ENCODE measurements around the gene SOX8. TPM values are rescaled to one million over a fixed set of nuclear protein-coding genes. Genes with fewer than 3 reads are reported as not detected.
"Not testable (repeated sequence)": the region's sequence is repeated elsewhere in the genome, so short reads cannot be mapped to it uniquely, and the experiment has no call there.

The SOX8 gene
- total RNA-seq, 1 experiment from 2014 or later = 0.47 TPM

DNA sequence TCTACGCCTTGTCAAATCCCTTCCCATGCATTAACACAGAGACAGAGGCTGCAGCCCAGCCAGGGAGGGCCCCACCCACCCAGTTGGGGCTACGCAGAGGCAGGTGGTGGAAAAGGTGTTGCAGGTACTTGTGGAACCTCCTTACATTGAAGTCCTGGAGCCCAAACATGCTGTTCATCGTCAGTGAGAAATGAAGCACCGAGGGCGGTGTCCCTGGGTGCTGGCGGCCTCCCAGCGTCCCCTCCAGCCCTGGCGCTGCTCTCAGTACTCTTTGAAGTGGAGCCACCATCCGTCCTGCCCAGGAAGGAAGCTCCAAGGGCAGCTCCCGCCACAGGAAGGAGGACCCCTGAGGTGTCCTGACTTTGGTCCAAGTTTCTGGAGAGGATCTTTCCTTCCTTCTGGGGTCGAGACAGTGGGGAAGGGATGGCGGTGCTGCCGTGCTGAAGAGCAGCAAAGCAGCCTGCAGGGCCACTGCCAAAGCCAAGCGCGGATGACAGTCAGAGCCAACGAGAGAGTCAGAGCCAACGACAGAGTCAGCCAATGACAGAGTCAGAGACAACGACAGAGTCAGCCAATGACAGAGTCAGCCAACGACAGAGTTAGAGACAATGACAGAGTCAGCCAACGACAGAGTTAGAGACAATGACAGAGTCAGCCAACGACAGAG, 34.2 kb upstream of the SOX8 start:
- no peak overlapping the region for H3K27ac ChIP-seq (ENCODE audit: low read length)
- no peaks in the 10 kb centered on the region for H3F3A ChIP-seq (ENCODE audit: low read length, unreplicated experiment)
- H3K79me2 ChIP-seq (ENCODE audit: low read length) = no peaks in the 10 kb centered on the region
- no peak overlapping the region for H2AFZ ChIP-seq (ENCODE audit: low read length)
- H4K20me1 ChIP-seq (ENCODE audit: low read length) = no peaks in the 10 kb centered on the region
- ChIA-PET CTCF (no interaction called here), POLR2A (ENCODE audit: unreplicated experiment) (no interaction called here)
- BruUV-seq (replicated peaks) = no TSS peak
- H3K4me3 ChIP-seq (ENCODE audit: low read length) = no peak overlapping the region
- no peaks in the 10 kb centered on the region for H3K27me3 ChIP-seq (ENCODE audit: low read length)
- no peak for TF ChIP-seq EZH2 (IDR thresholded peaks at IDR 0.05; ENCODE audit: low read length, unreplicated experiment)
- TF ChIP-seq, protein P1, sequence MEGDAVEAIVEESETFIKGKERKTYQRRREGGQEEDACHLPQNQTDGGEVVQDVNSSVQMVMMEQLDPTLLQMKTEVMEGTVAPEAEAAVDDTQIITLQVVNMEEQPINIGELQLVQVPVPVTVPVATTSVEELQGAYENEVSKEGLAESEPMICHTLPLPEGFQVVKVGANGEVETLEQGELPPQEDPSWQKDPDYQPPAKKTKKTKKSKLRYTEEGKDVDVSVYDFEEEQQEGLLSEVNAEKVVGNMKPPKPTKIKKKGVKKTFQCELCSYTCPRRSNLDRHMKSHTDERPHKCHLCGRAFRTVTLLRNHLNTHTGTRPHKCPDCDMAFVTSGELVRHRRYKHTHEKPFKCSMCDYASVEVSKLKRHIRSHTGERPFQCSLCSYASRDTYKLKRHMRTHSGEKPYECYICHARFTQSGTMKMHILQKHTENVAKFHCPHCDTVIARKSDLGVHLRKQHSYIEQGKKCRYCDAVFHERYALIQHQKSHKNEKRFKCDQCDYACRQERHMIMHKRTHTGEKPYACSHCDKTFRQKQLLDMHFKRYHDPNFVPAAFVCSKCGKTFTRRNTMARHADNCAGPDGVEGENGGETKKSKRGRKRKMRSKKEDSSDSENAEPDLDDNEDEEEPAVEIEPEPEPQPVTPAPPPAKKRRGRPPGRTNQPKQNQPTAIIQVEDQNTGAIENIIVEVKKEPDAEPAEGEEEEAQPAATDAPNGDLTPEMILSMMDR (conservative IDR thresholded peaks at IDR 0.05; ENCODE audit: low read depth, low read length) = no peak
- no peak for TF ChIP-seq EZH2phosphoT487 (IDR thresholded peaks at IDR 0.05; ENCODE audit: borderline replicate concordance, low read length)
- no peaks in the 10 kb centered on the region for H3K4me1 ChIP-seq (ENCODE audit: insufficient read depth, low read length)
- H3K9me3 ChIP-seq (ENCODE audit: low read length) = no peaks in the 10 kb centered on the region
- peaks cover under 1% of the 10 kb centered on the region; the same call in 1 of the 2 replicates for H3K36me3 ChIP-seq (ENCODE audit: low read depth, low read length)
- ATAC-seq (no peak), DNase-seq (no peak)
- intact Hi-C loops (cut with micrococcal nuclease) = no loop called here
- H3K9me2 ChIP-seq (replicated peaks; ENCODE audit: low read length) = no peaks in the 10 kb centered on the region
- no peak overlapping the region for H3K9ac ChIP-seq (ENCODE audit: low read length)
- no peak overlapping the region for H3K4me2 ChIP-seq (ENCODE audit: low read length)

DNA sequence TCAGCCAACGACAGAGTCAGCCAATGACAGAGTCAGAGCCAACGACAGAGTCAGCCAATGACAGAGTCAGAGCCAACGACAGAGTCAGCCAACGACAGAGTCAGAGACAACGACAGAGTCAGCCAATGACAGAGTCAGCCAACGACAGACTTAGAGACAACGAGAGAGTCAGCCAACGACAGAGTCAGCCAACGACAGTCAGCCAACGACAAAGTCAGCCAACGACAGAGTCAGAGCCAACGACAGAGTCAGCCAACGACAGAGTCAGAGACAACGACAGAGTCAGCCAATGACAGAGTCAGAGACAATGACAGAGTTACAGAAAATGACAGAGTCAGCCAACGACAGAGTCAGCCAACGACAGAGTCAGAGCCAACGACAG, 33.7 kb upstream of the SOX8 start:
- DNase-seq; H2AFZ ChIP-seq (ENCODE audit: low read length); BruUV-seq (replicated peaks); H3K27ac ChIP-seq (ENCODE audit: low read length); H3F3A ChIP-seq (ENCODE audit: low read length, unreplicated experiment); H3K9me3 ChIP-seq (ENCODE audit: low read length); H3K27me3 ChIP-seq (ENCODE audit: low read length); H3K9ac ChIP-seq (ENCODE audit: low read length); POLR2A ChIA-PET (ENCODE audit: unreplicated experiment); H3K4me2 ChIP-seq (ENCODE audit: low read length); H3K36me3 ChIP-seq (ENCODE audit: low read depth, low read length); H3K4me1 ChIP-seq (ENCODE audit: insufficient read depth, low read length); H3K9me2 ChIP-seq (replicated peaks; ENCODE audit: low read length); intact Hi-C loops (cut with micrococcal nuclease); H3K79me2 ChIP-seq (ENCODE audit: low read length); CTCF ChIA-PET; H4K20me1 ChIP-seq (ENCODE audit: low read length); H3K4me3 ChIP-seq (ENCODE audit: low read length); ATAC-seq: not testable (repeated sequence)

DNA sequence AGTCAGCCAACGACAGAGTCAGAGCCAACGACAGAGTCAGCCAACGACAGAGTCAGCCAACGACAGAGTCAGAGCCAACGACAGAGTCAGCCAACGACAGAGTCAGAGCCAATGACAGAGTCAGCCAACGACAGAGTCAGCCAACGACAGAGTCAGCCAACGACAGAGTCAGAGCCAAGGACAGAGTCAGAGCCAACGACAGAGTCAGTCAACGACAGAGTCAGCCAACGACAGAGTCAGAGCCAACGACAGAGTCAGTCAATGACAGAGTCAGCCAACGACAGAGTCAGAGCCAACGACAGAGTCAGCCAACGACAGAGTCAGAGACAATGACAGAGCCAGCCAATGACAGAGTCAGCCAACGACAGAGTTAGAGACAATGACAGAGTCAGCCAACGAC, 32.8 kb upstream of the SOX8 start:
- intact Hi-C loops (cut with micrococcal nuclease); H3K9ac ChIP-seq (ENCODE audit: low read length); H3K36me3 ChIP-seq (ENCODE audit: low read depth, low read length); H3K4me3 ChIP-seq (ENCODE audit: low read length); H3K27ac ChIP-seq (ENCODE audit: low read length); H3K9me2 ChIP-seq (replicated peaks; ENCODE audit: low read length); ATAC-seq; POLR2A ChIA-PET (ENCODE audit: unreplicated experiment); BruUV-seq (replicated peaks); H3K9me3 ChIP-seq (ENCODE audit: low read length); H3K79me2 ChIP-seq (ENCODE audit: low read length); H3K27me3 ChIP-seq (ENCODE audit: low read length); H2AFZ ChIP-seq (ENCODE audit: low read length); H3F3A ChIP-seq (ENCODE audit: low read length, unreplicated experiment); H3K4me2 ChIP-seq (ENCODE audit: low read length); H3K4me1 ChIP-seq (ENCODE audit: insufficient read depth, low read length); H4K20me1 ChIP-seq (ENCODE audit: low read length); DNase-seq; CTCF ChIA-PET: not testable (repeated sequence)

DNA sequence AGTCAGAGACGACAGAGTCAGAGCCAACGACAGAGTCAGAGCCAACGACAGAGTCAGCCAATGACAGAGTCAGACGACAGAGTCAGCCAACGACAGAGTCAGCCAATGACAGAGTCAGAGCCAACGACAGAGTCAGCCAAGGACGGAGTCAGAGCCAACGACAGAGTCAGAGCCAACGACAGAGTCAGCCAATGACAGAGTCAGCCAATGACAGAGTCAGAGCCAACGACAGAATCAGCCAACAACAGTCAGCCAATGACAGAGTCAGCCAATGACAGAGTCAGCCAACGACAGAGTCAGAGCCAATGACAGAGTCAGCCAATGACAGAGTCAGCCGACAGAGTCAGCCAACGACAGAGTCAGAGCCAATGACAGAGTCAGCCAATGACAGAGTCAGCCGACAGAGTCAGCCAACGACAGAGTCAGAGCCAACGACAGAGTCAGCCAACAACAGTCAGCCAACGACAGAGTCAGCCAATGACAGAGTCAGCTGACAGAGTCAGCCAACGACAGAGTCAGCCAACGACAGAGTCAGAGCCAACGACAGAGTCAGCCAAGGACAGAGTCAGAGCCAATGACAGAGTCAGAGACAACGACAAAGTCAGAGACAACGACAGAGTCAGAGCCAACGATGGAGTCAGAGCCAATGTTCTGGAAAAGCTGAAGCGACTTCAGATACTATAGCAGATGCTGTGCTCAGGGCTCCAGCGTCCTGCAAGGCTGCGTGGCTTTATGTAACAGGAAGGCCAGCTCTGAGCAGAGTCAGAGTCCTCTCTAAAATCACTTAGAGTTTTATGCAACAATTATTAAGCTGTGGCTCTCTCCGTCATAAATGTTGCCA, 30.6 kb upstream of the SOX8 start:
- H3K4me2 ChIP-seq (ENCODE audit: low read length); CTCF ChIA-PET; H3K79me2 ChIP-seq (ENCODE audit: low read length); intact Hi-C loops (cut with micrococcal nuclease); POLR2A ChIA-PET (ENCODE audit: unreplicated experiment); BruUV-seq (replicated peaks); H3K27me3 ChIP-seq (ENCODE audit: low read length); H3K27ac ChIP-seq (ENCODE audit: low read length); H3K9me2 ChIP-seq (replicated peaks; ENCODE audit: low read length); H3K4me3 ChIP-seq (ENCODE audit: low read length); ATAC-seq; H3K4me1 ChIP-seq (ENCODE audit: insufficient read depth, low read length); H2AFZ ChIP-seq (ENCODE audit: low read length); H3F3A ChIP-seq (ENCODE audit: low read length, unreplicated experiment); H3K9me3 ChIP-seq (ENCODE audit: low read length); H3K9ac ChIP-seq (ENCODE audit: low read length); H3K36me3 ChIP-seq (ENCODE audit: low read depth, low read length); DNase-seq; H4K20me1 ChIP-seq (ENCODE audit: low read length): not testable (repeated sequence)

All from PC-3 (cell line).